Mucosa of rectum (tissue), 2 donors: Measurements from ENCODE around the gene TBX1.
"Not testable (repeated sequence)": the region's sequence is repeated elsewhere in the genome, so short reads cannot be mapped to it uniquely, and the experiment has no call there.

Experiments used
- H3K27ac ChIP-seq, 2 donors: one replicate each; pipeline ENCODE4 v1.7.0; 2013; ENCODE audit warnings: inconsistent platforms in 2 of 2, low read depth in 2 of 2, low read length in 2 of 2
- H3K27me3 ChIP-seq, 2 donors: one replicate each; pipeline ENCODE4 v1.7.0; 2013; ENCODE audit warnings: low read length in 2 of 2; ENCODE audit not compliant: control insufficient read depth in 2 of 2, insufficient read depth in 2 of 2
- H3K36me3 ChIP-seq, 2 donors: one replicate each; pipeline ENCODE4 v1.7.0; 2013; ENCODE audit warnings: low read length in 2 of 2; ENCODE audit not compliant: control insufficient read depth in 2 of 2, insufficient read depth in 2 of 2
- H3K4me1 ChIP-seq, 2 donors: one replicate each; pipeline ENCODE4 v1.7.0; 2013; ENCODE audit warnings: low read length in 2 of 2, mild to moderate bottlenecking in 1 of 2; ENCODE audit not compliant: control insufficient read depth in 2 of 2, insufficient read depth in 2 of 2
- H3K4me3 ChIP-seq, 2 donors: one replicate each; pipeline ENCODE4 v1.7.0; 2013; ENCODE audit warnings: low read length in 2 of 2
- H3K9ac ChIP-seq, 2 donors: one replicate each; pipeline ENCODE4 v1.7.0; 2013; ENCODE audit warnings: low read length in 2 of 2, low read depth in 1 of 2, mild to moderate bottlenecking in 1 of 2
- H3K9me3 ChIP-seq, 2 donors: one replicate each; pipeline ENCODE4 v1.7.0; 2013; ENCODE audit warnings: low read length in 2 of 2; ENCODE audit not compliant: control insufficient read depth in 2 of 2
- donor health status: healthy.
- donor health status: Normal muscosa, but diverticular disease.

TBX1 gene

DNA sequence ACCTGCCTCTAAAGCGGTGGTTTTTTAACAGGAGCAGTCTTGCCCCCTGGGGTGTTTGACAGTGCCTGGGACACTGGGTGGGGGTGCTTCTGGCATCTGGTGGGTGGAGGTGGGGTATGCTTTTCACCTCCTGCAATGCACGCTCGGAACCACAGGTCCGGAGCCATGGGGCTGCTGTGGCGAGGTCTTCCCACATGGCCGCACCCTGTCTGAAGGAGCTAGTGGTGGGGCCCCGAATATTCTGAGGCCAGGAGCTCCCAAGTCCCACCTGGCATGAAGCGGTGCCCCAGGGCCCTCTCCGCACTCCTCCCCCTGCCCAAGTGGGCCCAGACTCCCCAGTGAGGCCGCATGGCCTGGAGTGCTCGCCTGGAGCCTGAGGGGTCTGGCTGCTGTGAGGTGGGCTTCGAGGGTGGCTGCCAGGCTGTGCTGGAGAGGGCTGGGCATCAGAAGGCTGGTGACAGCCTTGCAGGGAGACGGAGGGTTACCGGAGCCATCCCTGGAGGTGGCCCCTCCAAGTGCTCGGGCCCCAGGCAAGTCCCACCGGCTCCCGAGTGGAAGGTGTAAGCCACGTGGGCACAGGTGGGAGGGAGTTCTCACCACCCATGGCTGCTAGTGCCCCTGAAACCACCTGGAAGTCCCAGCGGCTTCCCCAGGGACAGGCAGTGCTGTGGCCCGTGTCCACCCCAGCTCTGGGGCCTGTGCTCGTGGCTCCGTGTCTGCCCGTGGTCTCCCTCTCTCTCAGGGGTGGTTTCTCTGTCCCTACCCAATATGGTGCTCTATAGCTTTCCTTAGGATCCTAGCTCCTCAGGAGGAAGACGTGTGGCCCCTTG is 15.1 kb downstream of the TBX1 start:
- no peak overlapping the region for H3K4me3 ChIP-seq
- no peaks in the 10 kb centered on the region for H3K4me1 ChIP-seq
- H3K9ac ChIP-seq, result no peak overlapping the region
- H3K36me3 ChIP-seq, result no peaks in the 10 kb centered on the region
- H3K9me3 ChIP-seq, result no peaks in the 10 kb centered on the region
- no peak overlapping the region for H3K27ac ChIP-seq
- H3K27me3 ChIP-seq, result peaks cover 14 to 19% of the 10 kb centered on the region in 2 donors

DNA sequence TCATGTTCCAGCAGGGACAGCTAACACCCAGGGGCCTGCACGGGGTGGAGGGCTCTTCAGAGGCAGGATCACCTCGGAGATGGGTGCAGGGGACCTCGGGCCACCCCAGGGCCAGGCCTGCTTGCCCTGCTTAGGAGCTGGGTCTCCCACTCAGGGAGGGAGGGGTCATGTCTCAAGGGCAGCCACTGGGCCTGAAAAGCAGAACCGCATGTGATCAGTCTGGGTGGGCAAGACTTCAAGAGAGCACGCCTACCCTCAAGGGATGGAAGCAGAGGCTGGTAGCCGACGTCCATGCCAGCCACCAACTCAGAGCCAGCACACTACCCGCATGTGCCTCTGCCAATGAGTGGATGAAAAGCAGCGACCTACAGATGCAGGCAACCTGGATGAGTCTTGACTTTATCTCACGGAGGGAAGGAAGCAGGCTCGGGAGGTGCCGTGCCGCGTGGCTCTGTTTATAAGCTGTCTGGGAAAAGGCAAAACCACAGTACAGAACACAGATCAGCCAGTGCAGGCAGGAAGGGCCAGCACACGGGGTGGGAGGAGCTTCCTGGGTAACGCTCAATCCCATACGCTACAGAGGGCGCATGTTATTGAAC is 16.0 kb downstream of the TBX1 start:
- H3K27me3 ChIP-seq, result peaks cover 8 to 17% of the 10 kb centered on the region in 2 donors
- H3K4me3 ChIP-seq, result no peak overlapping the region
- no peaks in the 10 kb centered on the region for H3K36me3 ChIP-seq
- no peak overlapping the region for H3K27ac ChIP-seq
- H3K4me1 ChIP-seq, result no peaks in the 10 kb centered on the region
- H3K9me3 ChIP-seq, result no peaks in the 10 kb centered on the region
- H3K9ac ChIP-seq, result no peak overlapping the region

DNA sequence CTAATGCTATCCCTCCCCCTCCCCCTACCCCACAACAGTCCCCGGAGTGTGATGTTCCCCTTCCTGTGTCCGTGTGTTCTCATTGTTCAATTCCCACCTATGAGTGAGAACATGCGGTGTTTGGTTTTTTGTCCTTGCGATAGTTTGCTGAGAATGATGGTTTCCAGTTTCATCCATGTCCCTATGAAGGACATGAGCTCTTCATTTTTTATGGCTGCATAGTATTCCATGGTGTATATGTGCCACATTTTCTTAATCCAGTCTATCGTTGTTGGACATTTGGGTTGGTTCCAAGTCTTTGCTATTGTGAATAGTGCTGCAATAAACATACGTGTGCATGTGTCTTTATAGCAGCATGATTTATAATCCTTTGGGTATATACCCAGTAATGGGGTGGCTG is 16.6 kb downstream of the TBX1 start:
- not testable (repeated sequence) for H3K9me3 ChIP-seq, H3K27ac ChIP-seq, H3K36me3 ChIP-seq, H3K4me1 ChIP-seq, H3K9ac ChIP-seq, H3K4me3 ChIP-seq
- H3K27me3 ChIP-seq, result peaks cover 8 to 16% of the 10 kb centered on the region in 2 donors

DNA sequence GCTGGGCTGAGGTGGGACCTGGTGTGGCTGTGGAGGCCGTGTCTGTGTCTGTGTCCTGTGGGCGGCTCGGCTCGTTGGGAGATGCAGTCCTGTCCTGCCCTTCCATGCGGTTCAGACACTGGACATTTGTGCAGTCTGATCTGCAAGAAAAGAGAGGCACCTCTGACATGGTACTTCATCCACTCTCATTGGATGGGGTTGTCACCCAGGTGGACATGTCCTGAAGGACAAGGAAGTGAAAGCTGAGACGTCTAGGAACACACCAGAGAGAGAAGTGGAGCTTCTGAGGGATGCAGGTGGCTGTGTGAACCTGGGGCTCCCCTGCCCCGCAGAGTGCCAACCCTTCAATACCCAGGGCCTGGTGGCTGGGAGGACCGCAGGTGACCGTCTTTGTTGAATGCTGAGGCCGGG is 18.4 kb downstream of the TBX1 start:
- Histone ChIP-seq H3K9ac (no peak overlapping the region), H3K27ac (no peak overlapping the region), H3K9me3 (no peaks in the 10 kb centered on the region), H3K27me3 (peaks cover 8 to 12% of the 10 kb centered on the region in 2 donors), H3K4me1 (no peaks in the 10 kb centered on the region), H3K36me3 (no peaks in the 10 kb centered on the region), H3K4me3 (no peak overlapping the region)

DNA sequence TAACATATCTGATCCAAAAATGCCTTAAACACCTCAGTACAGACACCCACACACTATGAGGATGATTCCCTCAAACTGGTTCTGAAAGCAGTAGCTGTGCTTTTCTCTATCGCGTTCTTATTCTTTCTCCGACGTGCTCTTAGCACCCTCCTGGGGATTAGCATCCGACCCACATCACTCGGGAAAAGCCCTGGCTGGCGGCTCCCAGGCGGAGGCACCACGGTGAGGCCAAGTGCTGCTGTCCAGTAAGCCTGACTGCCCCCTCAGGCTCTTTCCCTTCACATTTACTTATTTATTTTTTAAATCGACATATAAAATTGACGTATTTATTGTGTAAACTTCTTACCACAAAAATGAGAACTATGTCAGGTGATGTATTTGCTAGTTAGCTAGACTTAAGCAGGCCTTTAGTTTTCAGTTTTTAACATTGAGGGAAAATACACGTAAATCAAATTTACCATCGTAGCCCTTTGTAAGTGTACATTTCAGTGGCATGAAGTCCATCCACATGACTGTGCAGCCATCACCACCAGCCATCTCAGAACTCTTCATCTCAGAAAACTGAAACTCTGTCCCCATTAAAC is 19.2 kb downstream of the TBX1 start:
- Histone ChIP-seq H3K4me1 (no peaks in the 10 kb centered on the region), H3K27me3 (peaks cover 3 to 12% of the 10 kb centered on the region in 2 donors), H3K4me3 (no peak overlapping the region), H3K9ac (no peak overlapping the region), H3K27ac (no peak overlapping the region), H3K9me3 (no peaks in the 10 kb centered on the region), H3K36me3 (no peaks in the 10 kb centered on the region)

DNA sequence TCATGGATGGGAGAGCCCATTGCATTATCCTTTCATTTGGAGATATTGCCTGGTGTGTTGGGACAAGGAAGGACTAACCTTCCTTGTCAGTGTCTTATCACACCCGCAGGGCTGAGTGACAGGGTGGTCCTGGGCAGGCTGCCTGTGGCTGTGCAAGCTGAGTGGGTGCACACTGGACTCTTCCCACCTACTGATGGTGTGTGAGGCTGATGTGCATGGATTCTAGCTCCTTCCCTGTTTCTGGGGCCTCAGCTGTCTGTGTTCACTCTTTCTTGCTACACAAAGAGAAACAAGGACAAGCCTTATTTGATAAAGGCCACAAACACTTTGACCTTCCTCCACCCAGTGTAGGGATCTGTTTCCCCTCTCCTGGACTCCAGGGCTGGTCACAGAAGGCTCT is 22.0 kb downstream of the TBX1 start:
- Histone ChIP-seq H3K4me3 (no peak overlapping the region), H3K9ac (no peak overlapping the region), H3K36me3 (no peaks in the 10 kb centered on the region), H3K27ac (no peak overlapping the region), H3K4me1 (no peaks in the 10 kb centered on the region), H3K27me3 (peaks cover 3 to 12% of the 10 kb centered on the region in 2 donors), H3K9me3 (no peaks in the 10 kb centered on the region)

DNA sequence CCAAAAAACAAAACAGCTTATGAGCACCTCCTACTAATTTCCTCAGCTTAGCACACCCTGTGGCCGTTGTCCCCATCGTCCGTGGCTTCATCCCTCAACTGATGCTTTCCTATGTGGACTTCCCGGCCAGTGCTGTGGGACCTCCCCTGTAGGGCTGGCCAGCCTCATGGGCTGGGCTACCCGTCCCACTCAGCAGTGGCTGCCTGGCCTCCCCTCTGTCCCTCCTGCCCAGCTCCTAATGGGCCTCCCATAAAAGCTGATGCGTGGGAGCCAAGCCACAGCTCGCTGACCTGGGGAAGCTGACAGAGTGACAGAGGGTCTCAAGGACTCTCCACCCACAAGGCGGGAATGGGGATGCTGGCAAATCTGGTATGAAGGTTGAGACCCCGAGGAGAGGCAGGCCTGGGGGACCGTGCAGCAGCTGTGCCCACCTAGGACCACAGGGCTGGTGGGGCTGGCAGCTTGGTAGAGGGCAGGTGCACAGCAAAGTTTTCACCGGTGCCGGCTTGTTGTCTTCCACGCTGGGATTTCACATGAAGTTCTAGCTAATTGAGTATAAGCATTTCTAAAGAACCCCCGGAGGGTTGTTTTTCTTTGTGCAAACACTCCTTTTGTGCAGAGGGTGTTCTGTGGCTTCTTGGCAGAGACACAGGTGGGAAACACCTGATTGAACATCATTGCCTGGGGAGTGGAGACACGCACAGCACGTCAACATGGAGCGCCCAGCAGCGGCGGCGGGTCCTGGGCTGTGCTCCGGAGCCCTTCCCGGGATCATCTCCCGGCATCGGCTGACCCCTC is 23.2 kb downstream of the TBX1 start:
- Histone ChIP-seq H3K27ac (no peak overlapping the region), H3K9ac (no peak overlapping the region), H3K9me3 (no peaks in the 10 kb centered on the region), H3K4me3 (no peak overlapping the region), H3K27me3 (peaks cover 3 to 9% of the 10 kb centered on the region in 2 donors), H3K36me3 (no peaks in the 10 kb centered on the region), H3K4me1 (no peaks in the 10 kb centered on the region)

DNA sequence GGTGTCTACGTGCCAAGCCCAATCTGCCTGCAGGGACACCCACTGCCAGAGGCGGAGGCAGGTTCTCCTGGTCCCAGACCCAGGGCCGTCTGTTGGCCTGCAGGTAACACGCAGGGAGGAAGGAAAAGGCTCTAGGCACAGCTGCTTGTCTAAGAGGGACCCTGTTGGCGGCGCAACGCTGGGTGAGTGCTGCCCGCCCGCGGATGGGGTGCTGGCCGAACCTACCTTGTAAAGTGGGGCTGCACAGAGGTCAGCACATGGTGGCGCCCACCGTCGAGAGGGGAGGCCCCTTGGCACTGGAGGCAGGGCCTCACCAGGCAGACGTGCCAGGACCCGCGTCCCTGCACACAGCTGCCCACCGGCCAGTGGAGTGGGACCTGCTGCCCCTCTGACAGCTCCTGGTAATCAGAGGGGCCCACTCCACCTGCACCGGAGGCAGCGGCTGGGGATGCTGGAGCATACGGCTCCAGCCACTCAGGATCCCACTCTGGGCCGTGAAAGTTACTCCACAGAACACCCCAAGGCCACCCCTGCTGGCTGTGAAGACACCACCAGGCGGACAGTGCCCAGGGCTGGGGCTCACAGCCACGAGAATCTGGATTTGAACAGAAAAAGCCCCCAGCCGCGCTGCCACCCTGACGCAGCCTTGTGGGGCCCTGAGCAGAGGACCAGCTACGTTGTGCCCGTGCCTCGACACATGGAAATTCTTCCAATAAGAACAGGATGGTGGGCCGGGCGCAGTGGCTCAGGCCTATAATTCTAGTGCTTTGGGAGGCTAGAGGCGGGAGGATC is 24.0 kb downstream of the TBX1 start:
- no peak overlapping the region for H3K4me3 ChIP-seq
- no peak overlapping the region for H3K9ac ChIP-seq
- no peaks in the 10 kb centered on the region for H3K4me1 ChIP-seq
- H3K27ac ChIP-seq, result no peak overlapping the region
- H3K9me3 ChIP-seq, result no peaks in the 10 kb centered on the region
- H3K36me3 ChIP-seq, result no peaks in the 10 kb centered on the region
- peaks cover 3 to 7% of the 10 kb centered on the region in 2 donors for H3K27me3 ChIP-seq

DNA sequence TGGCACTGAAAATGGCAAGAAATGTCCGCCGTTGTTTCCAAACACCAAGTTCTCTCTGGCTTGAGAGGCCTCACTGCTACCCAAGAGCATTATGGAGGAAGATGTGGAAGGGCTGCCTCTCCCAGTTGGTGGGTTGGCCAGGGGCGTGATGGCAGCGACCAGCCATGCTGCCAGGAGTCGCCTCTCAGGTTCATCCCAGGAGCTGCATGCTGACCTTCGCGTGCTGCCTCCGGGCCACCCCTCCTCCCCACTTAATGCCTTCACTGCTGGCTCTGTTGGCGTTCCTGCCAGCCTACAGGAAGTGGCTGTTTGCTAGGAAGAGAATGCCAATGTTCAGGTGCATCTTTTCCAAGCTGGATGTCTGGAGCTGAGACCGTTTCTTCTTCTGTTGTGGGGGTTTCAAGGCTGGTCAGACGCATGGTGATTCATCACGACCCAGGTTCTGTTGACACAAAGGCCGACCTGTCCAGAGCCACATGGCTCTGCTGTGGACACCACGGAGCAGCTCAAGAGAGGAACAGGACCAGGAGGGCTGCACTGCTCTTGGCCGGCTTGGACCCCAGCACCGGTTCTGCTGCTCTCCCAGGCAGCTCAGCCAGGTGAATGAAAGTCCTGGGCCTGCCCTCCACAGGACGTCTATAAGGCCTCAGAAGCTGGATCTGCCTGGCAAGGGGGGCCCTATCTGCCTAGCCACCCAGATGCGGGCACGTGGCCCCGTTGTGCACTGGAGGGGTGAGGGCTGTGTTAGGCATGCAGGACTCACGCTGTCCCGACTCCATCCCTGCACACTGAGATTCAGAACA is 25.1 kb downstream of the TBX1 start:
- H3K9me3 ChIP-seq, result no peaks in the 10 kb centered on the region
- no peaks in the 10 kb centered on the region for H3K4me1 ChIP-seq
- H3K9ac ChIP-seq, result no peak overlapping the region
- no peak overlapping the region for H3K4me3 ChIP-seq
- H3K27ac ChIP-seq, result no peak overlapping the region
- peaks cover 0 to 7% of the 10 kb centered on the region in 2 donors for H3K27me3 ChIP-seq
- no peaks in the 10 kb centered on the region for H3K36me3 ChIP-seq
